CD4-positive, alpha-beta T cell treated with Interleukin-4 for 1 hour (primary cell): ENCODE results near the gene ERMP1.

ENCODE experiments used
- DNase-seq, 2 donors: peaks; one replicate each; pipeline ENCODE4 v3.0.0-alpha.2; 2020 to 2022

The ERMP1 gene

DNA sequence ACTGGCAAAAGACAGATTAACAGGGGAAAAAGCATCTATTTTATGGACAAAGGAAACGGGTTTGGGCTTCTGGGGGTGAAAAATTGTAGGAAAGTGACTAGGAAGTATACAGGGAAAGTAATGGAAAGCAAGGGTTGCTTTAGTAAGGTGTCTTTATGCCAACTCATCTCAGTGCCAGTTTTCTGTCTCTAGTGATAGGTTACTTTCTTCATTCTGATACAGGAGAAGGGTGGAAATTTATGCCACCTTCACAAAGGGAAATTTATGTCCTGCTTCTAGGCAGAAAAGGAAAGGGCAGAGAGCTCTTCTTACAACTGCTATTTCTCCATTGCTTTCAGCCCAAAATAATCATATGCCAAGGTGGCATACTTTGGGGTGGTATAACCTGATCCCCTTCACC is 20.1 kb upstream of the ERMP1 start:
- no peak for DNase-seq

DNA sequence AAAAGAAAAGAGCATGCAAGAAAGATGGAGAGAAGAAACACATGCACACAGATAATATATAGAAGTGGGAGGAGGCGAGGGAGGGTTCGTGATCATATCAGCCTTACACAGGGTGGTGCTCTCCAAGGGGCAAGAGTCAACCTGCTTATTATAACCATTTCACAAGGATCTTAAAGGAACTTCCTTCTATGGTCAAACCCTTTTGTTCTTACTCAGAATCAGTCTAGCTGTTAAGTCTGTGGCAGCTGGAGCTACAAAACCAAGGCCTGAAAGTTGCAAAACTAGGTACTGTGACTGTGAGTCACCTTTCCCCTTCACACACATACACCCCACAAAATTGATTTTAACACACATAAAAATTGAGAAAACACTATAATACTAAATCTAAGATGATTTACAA is 18.5 kb upstream of the ERMP1 start:
- DNase-seq = peak; percentile 49 to 52

DNA sequence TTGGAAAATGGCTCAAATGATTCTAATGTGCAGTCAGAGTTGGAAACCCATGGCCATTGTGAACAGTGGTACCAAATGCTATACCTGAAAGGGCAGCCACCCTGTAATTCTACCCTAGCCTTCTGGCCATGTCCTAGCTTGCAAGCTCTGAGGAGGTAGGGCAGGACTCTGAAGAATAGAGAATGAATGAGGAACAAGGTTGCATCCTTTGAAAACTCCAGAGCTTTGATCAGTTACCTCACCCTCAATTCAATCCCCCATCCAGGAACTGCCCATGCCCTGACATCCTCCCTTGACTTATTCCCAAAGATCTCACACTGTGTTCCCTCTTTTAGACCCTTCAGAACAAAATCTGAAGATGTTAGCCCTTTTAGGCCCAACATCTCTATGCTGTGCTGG is 17.8 kb upstream of the ERMP1 start:
- no peak for DNase-seq

DNA sequence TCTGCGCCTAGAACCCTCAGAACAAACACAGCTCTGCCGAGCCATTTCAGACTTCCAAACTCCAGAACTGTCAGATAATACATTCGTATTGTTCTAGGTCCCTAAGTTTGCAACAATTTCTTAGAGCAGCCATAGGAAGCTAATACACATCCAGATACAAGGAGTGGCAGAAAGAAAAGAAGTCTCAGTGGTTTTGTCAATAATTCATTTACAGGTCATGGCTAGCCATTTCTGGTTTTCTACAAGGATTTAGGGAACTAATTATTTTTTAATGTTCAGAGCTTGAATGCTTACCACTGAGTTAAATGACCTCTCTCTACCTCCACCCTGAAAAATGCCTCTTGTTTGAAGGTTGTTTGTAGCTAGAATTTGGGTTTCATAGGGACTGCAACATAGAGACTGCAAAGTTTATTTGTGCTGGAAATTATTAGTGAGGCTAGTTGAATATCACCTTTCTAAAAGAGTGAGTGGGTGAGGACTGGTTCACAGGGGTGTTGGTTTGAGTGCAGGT is 15.5 kb upstream of the ERMP1 start:
- no peak for DNase-seq

DNA sequence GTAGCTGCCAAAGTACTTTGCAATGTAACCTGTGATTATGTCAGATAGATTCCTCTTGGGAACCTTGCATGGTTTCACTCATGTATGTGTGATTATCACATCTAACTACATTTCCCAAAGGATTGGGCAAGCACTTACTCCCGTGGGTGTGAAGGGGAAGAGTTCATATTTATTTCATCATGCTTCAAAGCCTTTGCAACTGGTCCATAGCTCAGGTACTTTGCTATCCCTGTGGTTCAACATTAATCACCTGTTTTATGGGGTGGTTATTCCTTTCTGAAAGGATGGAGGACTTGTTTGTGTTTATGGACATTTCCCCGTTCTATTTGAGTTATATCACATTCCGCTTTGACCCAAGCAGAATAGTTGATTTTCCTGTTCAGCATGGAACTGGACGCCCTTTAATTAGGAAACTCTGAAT is 13.6 kb upstream of the ERMP1 start:
- no peak for DNase-seq

DNA sequence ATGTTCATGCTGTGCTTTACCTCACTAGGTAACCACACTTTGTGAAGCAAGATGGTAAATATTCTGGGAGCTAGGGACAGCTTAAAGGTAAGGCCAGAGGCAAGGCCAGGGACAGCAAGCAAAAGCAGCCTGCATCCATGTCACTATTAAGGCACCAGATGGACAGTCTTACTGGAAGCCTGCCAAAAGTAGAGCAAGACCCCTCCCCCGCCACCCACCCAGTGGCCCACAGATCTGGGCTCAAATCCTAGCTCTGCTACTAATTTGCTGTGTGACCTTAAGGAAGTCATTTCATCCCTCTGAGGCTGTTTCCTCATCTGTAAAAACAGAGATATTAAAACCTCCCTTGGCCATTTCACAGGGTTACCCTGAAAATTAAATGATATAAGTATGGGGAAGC is 13.2 kb upstream of the ERMP1 start:
- no peak for DNase-seq

DNA sequence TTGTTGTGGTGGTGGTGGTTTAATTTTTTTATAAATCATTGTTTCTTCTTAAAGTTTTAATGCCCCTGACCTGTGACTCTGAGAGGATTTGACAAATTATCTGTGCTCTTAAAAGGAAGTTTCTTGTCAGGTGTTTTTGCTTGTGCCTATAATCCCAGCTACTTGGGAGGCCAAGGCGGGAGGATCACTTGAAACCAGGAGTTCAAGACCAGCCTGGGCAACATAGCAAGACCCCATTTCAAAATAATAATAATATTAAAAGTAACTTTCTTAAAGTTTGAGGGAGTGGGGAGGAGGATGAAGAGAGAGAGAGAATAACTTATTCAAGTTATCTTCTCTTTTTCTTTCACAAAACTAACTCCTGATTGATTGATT is 12.2 kb upstream of the ERMP1 start:
- no peak for DNase-seq

DNA sequence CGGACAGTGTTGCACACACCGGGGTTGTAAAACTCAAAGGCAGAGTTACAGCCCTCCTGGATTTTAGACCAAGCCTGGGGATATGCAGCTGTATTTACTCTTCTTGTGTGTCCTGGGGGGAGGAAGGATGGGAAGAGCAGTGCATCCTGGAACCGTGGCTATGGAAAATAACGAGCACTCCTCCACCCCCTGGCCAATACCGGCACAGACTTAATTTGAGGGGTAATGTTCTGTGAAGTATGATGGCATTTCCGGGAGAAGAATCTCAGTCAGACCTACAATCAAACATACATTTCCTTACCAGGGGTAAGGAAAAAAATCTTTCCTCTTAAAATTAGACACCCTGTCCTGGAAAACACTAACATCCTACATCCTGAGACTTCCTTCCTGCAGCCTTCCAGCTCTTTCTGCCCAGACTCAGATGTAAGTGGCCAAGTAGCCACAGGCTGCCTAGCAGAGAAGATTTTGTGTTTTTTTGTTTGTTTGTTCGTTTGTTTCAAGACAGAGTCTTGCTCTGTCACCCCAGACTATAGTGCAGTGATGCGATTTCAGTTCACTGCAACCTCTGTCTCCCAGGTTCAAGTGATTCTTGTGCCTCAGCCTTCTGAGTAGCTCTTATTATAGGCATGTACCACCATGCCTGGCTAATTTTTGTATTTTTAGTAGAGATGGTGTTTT is 11.0 kb upstream of the ERMP1 start:
- no peak for DNase-seq

DNA sequence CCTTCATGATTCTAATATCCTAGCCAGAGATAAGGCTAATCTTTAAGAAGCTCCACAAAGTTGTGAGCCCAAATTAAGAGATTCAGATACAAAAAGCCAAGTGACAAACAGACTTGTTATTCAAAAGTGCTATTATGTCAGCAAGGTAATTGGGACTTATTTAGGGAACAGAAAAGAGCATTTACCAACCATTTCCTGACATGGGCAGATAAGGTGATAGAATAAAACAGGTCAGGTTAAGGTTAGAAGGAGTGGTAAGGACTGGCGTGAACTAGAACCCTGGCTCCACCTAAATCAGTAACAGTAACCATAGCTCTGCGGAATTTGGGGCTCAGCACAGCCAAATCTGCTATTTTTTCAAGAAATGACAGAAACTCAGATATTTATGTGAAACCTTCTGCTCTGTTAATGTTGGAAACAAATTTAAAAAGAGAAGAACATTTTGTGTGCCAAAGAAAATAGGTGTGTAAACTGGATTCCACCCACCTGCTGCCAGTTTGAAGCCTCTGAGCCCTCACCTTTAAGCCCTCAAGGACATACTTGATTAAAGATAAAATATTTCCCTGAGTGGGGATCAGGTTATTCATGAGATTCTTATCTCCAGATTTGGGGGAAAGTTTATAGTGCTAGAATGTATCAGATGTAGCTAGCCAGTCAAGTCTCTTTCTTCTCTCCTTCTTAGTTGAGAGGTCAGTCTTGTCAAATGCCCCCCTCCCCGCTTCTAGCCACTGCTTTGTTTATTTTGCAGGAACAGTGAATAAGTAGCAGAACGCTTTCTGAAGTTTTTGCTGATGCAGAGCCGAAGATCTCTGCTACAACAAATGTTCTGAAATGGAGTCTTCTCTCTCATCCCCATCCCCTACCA is 10.2 kb upstream of the ERMP1 start:
- no peak for DNase-seq

DNA sequence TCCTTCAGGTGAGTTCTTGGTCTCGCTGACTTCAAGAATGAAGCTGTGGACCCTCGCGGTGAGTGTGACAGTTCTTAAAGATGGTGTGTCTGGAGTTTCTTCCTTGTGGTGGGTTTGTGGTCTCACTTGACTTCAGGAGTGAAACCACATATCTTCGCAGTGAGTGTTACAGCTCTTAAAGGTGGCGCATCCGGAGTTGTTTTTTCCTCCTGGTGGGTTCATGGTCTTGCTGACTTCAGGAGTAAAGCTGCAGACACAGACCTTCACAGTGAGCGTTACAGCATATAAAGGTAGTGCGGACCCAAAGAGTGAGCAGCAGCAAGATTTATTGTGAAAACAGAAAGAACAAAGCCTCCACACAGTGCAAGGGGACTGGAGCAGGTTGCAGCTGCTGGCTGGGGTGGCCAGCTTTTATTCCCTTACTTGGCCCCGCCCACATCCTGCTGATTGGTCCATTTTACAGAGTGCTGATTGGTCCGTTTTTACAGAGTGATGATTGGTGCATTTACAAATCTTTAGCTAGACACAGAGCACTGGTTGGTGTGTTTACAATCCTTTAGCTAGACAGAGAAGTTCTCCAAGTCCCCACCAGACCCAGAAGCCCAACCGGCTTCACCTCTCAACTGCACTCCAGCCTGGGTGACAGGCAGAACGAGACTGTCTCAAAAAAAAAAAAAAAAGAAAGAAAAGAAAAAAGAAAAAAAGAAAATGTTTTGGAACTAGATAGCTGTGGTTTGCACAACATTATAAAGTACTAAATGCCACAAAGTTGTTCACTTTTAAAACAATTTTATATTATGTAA is 9.1 kb upstream of the ERMP1 start:
- DNase-seq = peak; percentile 72 to 77

DNA sequence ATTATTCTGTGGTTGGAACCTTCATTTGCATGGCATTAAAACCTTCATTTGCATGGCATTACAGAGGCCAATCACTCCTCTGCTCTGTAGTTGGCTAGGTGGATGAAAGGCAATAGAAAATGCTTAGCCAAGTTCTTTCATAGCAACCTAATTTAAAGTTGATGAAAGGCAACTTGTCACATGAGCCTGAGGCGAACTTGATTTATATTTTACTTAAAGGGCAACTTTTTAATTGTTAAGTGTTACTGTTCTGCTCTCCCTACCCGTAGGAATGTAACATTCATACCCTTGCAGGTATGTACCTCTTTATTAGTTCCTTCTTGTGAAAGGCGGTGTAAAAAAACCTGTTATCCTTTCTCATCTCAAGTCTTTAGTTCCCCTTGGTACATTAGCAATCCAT is 7.9 kb upstream of the ERMP1 start:
- DNase-seq = no peak

DNA sequence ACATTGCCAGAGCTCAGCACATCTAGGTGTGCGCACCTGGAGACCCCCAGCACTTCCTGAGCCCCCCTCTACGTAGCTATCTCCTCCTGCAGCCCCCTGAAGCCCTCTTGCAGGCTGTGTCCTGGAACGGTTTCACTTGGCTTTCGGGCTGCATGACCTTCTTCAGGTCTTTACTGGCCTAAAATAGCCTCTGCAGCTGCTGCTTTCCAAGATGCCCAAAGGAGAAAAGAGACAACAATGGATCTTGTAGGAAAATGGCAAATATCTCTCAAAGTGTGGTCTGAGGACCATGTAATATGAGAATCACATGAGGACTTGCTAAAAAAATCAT is 6.6 kb upstream of the ERMP1 start:
- DNase-seq = no peak

DNA sequence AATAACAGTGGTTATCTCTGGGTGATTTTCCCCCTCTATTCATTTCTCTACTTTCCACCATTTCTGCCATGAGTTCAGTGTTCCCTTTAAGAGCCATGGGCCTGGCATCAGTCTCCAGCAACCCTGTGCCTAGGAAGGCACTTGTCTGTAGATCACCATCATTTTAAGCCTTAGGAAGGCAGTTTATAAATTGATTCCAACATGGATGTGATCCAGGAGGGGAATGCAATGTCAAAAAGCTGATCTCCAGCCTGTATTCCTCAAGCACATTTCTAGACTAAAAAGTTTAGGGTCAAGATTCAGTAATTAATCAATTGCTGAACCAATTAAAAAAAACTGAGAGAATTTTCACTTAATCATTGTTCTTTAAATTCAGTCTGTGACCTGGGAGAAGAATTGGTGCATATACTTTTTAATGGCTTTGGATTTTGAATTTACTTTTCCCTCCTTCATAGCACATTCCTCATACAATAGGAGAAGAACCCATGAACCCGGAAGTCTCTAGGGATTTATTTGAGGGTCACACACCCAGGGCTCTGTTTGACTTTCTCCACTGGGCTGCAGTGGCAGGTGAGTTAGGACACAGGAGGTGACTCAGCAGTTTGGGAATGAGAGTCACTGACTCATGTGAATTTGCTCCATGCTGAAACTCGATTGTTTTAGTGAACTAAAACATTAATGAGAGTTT is 6.1 kb upstream of the ERMP1 start:
- DNase-seq = no peak

DNA sequence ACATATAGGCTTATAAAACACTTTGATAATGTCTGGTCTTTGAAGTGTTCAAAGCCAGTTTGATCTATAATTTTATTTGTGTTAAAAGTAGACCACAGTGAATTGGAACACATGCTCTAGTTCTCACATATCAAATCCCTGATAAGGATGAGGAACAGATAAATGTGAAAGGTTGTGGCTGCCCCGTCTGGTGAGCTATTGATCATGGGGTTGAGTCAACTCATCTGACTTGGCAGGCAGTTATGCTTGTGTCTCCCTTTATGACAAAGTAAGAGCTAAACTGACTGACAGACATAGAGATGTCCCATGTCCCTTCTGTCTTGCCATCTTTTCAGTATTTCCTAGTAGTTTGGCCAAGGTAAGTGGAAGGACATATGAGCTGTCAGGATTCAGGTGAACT is 2.9 kb upstream of the ERMP1 start:
- DNase-seq = no peak

DNA sequence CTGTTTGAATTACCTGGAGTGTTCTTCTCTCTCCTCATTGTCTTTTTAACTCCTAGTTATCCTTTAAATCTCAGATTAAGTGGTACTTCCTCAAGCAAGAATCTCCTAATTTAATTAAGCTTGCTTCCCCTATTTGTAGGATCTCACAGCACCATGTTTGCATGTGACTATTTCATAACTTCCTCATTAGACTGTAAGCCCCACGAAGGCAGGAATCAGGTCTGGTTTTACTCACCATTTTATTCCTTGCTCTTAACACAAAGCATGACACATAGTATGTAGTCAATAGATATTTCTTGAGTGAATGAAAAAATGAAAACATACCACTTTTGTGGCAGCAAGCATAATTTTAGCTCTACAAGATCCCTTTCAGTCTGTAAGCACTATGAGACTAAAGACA is 1.3 kb upstream of the ERMP1 start:
- DNase-seq = no peak

DNA sequence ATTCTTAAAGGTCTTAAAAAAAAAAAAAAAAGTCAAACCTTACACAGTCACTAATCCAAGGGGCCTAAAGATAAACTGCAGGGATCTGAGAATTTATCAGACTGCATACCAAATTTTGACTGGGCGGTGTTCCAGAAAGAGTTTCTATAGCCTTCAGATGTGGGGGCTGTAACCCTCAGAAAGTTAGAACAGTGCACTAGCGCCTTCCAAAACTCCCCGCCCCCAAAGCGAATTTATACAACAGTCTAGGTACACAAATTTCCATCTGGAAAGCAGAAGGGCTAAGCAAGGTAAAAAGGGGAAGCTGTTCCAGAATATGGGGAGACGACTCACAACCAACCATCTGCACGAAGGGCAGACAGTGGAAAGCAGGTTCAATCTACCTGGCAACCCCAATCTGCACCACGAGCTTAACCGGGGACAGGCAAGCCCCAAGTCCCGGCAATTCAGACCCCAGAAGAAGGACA is 813 bp downstream of the ERMP1 start:
- peak in 1 of 2 donors; percentile 15 for DNase-seq

DNA sequence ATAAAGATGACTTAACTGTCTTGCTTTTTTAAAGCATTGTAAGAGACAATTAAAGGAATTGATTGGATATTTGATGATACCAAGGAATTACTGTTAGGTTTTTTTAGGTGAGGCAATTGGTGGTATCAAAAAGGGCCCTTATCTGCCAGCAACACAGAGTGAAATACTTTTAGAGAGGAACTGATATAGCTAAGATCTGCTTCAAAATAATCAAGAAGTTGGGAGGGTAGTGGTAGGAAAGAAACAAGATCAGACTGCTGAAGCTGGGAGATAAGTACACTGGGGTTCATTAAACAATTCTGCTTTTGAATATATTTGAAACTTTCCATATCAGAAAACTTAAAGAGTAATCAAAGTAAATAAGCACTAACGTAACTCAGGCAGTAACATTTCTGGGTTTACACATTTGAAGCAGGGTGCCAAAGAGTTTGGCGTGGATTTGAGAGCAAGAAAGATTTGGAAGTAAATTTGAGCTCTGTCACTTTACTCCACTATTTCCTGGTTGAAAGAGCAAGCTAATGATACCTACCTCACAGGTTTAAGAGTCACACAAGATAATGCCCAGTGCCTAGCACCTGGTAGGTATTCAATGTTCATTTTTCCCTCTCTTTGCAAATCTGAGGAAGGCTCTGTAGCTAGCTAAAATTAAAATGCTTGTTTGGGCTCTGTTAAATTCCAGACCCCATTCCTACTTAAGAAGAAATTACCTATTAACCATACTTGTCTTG is 6.9 kb downstream of the ERMP1 start:
- no peak for DNase-seq

DNA sequence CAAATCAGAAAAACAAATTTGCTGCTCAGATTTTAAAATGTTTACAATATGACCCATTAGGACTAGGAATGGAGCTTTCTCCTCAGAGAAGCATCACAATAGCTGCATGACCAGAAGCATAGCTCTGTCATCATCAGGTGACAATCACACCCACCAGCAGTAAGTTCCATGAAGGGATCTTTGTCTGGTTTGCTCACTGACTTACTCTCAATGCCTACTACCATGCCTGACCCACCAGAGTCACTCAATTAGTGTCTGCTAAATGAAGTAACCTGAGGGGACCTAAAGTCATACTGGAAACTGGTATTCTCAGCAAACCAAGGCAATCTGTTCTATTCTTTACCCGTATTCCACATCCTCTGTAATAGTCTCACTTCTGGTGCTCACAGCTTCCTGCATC is 7.7 kb downstream of the ERMP1 start:
- DNase-seq = no peak

DNA sequence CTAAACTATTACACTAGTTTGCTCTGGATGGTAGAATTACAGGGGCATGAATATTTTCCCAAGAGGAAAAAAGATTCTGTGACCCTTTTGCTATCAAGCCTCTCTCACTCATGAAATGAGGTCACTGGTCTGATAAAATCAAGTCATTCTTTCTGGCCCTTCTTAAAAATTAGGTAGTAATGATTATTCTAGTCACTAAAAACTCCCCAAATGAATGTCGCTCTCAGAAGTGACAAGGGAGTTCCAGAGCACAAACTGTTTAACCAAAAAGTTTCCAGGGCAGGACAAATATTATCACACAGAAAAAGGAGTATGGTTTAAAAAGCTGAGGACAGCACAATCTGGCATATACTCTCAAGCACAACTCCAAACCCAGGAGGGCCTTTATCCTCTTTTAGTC is 12.5 kb downstream of the ERMP1 start:
- DNase-seq = no peak

DNA sequence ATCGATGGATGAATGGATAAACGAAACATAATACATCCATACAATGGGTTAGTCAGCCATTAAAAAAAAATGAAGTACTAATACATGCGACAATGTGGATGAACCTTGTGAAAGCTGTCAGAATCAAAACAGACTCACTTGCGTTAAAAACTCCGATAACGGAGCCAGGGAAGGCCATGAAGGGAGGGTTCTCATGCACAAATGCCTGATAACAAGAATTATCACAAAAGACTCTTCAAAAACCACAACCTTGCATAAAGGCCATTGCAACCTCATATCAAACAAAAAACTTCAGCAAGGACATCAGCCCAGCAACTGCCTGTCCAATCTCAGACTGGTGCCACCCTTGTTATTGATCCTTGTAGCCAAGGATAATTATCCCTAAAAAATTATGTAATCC is 13.7 kb downstream of the ERMP1 start:
- DNase-seq = no peak

DNA sequence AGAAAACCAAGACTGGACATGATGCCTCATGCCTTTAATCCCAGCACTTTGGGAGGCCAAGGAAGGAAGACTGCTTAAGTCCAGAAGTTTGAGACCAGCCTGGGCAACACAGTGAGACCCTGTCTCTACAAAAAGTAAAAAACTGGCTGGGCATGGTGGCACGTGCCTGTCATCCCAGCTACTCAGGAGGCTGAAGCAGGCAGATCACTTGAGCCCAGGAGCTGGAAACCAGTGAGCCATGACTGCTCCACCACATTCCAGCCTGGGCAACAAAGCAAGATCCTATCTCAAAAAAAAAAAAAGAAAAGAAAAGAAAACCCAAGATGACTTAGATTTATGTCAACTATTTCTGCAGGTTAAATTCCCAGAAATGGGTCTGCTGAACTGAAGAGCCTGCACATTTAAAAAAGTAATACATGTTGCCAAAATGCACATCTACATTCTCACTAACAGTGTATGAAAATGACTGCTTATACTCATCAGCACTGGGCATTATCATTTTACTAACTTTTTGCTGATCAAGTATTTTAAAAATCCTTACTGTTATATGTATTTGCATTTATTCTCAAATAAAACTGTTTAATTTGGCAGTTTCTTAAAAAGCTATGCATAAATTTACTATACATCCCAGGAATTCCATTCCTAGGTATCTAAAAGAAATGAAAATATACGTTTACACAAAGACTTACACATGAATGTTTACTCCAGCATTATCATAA is 14.3 kb downstream of the ERMP1 start:
- no peak for DNase-seq

DNA sequence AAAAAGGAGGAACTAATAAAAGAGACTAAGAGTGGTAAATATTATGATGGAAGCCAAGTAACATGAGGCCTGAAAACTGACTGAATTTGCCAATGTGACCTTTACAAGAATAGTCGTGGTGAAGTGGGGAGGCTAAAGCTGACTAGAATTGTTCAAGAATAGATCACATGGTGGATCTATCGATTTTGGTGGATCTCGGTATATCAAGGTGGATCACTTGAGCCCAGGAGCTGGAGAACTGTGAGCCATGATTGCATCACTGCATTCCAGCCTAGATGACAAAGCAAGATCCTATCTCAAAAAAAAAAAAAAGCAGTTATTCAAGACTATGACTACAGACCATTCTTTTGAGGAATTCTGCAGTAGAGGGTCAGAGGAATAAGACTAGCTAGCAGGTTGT is 15.1 kb downstream of the ERMP1 start:
- DNase-seq = no peak
